ENCODE measurements around the gene MEIS2.

MEIS2 gene

DNA sequence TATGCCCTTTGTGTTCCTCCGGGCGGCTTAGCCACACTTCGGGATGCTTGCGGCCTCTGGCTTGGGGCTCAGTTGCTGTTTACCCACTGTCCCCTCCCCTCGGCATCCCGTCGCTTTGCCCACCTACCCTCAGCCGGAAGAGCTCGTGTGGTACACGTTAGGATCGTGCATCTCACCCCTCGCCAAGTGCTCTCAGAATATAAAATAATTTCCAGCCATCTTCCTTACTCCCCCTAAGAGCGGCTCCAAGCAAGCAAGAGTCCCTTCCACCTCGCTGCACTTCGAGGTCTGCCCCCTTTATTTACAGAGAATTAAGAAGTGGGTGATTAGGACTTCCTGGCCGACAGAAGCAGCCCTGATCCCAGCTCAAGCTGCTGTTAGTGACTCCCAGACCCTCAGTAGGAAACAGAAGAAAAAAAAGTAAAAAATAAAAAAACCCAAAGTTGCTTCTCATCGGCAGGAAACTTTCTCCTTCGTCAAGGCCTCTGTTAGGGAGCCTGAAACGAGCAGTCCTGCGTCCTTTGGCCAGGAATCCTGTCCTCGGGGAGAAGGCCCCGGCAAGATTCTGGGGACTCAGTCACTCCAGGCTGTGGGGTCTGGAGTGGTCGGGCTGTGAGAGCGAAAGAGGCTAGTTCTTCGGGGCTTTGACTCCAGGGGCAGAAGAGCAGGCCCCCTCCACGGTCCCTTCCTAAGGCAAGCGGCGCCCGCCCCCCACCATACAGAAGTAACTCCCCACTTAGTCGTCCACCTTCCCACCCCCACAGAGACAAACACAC is 3.0 kb downstream of the MEIS2 start:
- no peak for DNase-seq

DNA sequence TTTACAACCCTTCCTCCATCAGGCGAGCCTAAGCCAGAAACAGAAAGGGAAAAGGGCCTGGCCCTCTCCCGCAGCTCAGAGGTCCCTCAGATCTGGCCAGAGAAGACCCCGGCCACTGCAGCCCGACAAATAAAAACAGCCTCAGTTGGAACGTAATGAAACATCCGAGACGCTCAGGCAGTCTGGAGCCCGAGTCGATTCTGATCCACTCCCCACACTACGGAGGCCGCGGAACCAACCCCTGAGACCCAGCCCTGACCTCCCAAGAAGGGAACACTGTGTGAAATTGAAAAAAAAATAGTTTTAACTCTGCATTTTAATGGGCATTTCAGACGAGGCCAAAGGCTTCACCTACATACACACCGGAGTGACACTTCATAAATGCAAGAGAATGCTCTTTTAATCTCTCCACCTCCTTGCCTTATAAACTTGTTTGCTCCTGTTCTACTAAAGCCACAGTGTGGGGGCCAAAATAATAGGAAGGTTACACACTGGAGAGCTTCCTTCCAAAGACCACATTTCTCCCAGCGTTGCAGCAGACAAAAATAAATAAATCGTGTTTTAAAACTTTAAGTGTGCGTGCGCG is 3.7 kb downstream of the MEIS2 start:
- DNase-seq, result no peak

DNA sequence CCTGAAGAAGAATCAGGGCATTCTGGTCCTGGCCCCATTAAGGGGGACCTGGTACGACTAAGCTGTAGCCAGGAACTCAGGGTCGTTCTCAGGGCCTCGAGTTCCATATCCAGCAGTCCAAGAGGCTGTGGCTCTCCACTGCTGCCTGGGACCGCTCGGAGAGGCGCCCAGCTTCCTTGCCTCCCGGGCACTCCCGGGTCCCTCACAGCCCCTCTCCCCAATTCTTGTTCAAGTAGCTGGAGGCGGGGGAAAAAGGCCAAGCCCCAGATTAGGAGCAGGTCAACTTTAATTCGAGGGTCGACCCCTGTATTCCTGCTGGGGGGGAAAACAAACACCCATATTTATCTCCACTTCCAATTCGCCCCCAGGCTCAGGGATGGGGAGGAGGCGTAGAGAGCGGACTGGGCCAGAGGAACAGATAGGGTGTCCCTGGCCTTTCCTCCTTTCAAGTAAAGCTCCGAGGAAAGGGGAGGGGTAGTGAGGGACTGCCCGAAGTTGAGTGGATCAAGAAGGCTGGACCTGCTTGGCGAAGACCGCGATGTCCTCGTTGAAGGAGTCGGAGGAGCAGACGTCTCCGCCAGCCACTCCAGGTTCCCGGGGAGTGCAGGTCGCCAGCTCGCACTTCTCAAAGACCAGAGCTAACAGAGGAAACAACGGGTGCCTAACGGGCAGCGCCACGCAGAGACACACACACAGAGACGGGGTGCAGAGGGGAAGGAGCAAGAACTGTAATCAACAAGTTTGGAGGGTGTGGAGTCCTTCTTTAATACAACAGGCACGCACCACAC is 4.4 kb downstream of the MEIS2 start:
- no peak for DNase-seq

DNA sequence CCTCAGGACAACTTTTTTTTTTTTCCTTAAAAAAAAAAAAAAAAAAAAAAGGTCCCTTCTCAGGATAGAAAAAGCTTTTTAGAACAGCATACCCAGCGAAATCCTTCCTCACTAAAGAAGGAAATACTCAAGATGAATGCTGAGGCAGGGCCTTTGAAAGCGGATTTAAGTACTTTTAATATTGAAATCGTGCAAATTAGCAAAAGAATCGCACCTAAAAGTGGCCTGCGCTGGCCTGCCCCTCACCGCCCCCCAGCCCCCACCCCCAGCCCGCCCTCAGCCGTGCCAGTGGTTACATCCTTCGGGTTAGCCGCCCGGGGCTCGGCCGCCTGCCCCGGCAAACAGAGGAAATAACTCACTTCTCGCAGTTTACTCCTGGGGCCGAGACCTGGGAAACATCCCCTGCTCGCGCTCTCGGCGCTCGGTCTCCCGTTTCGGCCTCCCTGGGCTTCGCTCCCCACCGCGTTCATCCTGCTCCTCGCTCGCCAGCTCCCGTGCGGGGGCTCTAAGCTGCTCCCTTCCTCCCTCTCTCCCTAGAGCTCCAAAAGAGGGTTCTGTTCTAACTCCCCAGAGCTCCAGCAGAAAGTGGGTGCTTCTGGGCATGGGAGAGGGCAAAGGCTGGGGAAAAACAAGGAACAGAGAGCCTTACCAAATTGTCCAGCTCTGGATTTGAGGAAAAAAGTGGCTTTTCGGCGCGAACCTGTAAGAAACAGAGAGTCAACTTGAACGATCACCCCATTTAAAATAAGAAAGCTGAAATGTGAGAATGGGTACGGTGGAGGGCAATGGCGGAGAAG is 5.2 kb downstream of the MEIS2 start:
- DNase-seq, result no peak

DNA sequence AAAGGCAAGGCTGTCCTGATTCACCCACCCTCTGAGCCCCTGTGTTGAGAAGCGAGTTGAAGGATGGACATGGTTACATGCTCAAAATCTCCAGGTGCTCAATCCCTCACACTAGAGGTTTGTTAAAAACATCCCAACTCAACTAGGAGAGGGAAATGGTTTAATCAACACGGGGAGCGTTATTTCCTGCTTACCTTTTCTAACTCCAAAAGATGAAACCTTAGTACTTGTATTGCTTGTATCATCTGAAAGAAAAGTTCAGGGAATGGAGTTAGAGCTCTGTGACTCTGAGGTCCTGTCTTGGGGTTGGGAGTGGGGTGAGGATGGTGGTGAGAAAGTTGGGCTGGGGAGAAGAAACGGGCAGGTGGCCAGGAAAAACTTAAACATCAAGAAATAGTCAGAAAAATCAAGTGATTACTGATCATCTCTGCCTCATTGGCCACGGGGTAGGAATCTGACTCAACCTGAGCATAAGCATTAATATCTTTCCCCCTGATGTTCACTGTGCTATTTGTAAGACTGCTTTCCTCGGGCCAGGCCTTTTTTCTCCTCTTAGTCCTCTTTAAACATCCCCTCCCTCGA is 5.9 kb downstream of the MEIS2 start:
- DNase-seq, result no peak

DNA sequence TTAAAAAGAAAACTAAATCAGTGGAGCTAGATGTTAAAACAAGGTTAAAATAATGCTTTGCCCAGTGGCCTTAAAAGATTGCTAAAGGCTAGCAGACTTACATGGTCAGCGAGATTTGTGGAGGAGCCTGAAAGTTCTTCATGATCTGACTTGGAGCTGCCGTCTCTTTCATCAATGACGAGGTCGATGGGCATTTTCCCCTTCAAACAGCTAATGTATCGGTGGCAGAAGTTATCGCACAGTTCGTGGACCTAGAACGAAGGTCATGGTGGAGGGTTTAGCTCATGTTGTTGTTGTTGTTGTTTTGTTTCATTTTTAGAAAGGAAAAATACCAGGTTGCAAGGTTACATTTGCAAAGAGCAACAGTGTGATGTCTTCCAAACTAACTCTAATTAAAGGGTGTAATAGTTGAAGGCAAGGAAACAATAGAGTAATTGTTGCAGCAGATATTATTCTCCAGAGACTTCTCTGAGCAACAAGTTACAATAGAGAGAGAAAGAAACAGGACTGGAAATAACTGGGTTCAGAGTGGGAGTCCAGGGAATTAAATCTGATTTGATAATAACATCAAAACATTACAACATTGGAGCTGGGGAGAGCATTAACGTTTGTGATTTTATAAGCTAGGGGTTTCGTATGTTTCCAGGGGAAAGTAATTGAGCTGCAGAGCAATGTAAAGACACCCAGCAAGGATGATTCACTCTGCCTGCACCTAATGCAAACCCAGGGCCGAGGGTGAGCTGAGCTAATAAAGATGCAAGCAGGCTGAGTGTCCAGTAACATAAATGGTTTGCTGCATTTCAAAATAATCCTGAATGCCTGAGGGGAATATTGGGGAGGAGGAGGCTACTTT is 6.6 kb downstream of the MEIS2 start:
- DNase-seq, result no peak

DNA sequence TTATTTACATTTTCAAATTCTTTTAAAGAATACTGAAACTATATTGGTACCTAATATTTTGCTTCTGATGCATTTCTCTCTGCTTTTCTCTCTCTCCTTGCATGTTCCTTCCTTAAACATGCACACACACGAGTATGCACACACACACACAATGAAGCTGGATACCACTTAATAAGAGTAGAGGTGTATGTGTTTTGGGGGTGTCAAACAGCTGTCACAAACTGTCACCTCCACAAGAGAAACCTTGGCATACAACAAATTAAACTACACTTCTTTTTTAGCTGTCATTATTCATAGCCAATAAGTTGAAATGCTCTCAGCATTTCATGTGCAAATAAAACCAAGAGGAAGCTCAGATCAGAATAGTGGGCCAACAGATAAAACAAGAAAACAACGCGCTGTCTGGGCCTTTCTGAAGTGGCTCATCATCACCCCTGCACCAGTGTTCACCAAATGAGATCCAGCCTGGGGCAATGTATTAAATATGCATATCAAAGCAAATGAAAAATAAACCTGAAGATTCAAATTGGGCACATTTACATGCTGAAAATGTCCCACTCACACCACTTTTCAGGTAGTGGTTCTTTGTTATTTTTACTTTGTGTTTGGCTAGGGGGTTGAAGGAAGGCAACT is 9.7 kb downstream of the MEIS2 start:
- no peak for DNase-seq

DNA sequence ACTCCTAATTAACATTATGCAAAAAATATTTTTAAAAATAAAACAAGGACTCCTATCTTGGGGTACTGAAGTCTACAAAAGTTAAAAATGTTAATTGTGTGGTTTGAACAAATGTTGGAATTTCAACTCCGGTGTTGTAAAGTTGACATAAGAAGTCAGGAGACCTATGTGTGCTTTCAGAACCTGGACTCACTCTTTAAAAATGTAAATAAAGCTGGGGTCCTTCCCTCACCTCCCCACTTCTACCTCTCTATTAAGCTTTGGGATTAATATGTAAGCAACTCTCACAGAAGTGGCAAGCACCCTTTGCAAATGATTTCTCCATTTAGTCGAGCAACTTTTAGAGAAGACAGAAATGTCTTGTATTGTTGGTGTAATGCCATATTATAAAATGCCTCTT is 11.9 kb downstream of the MEIS2 start:
- no peak for DNase-seq

DNA sequence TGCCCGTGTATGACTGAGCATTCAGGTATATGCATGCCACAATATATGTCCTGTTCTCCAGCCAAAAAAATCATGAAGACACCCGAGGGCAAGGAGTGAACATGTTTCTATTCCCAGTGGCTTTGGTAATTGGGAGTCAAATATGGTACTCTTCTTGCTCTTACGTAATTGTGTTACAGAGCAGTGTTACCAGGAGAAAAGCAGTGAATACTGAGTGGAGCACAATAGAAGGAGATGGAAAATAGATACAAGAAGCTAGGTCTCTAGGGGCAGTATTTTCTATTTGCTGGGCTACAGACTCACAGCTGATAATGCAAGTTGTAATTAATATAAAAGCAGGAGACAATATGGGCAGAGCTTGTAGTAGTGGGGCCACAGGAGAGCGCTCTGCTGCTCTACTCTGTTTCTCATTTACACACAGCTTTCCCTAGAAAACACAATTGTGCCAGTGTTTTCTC is 13.2 kb downstream of the MEIS2 start:
- no peak for DNase-seq

DNA sequence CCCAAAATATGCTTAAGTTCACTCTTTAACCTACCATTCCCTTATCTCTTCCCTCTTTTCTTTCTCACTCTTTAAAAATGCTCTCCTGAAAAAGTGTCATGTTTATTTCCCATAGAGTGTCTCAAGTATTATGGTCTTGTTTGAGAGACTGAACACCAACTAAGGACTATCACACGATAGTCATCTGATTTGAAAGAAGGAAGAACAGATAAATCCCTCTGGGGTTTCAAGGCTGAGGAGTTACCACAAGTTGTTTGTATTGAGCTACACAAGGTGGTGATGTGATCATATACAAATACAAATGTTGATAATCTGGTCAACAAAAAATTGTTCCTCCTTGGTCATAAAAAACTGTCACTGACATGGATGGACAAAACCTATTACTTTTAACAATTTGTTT is 13.8 kb downstream of the MEIS2 start:
- no peak for DNase-seq

DNA sequence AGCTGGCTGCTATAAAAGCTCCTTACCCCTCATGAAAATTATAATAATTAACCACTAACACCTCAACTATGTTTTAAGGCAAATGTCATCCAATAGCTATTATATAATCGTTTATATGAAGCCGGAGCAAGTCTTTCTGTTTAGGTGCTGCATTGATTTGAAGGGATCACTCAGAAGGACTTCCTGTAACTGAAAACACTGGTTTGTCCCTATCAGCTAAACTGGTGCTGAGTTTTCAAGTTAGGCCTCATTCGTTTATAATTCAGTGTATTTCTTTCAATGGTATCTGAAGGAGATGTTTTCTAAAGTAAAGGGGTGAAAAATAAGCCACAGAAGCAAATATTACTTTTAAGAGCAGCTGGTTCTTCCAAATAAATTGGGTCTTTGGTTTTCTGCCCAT is 14.2 kb downstream of the MEIS2 start:
- no peak for DNase-seq

DNA sequence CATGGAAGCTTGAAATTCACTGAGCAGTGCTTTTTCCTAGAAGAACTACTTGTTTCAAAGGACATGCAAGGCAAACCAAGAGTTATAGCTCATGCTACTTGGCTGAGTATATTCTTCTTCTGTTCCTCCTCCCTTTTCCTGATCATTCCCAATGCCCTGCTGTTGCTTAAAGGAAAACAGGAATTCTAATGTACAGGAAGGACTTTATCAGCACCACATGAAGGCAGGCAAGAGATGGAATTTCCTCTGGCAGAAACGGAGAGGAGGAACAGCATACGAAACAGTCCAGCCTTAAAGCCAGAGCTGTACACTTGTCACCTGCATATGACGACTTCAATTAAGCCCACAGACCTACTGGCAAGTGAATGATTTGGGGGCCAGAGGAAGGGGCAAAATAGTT is 15.7 kb downstream of the MEIS2 start:
- no peak for DNase-seq

DNA sequence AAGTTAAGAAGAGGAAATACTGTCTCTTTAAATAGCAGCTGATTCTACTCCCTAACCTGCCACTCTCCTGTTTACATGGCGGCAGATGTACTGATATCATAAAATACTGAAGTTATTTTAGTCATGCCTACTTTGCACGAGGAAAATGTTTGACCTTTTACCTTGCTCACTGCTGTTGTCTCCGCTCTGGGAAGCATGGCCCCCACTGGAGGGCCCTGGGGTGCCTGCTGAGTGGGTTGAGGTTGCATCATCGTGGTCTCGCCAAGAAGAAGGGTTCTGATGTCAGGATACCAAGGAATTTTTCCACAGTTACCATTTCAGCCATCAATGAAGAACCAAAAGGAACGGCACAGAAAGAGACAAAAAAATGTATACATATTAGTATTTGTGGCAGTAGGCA is 16.7 kb downstream of the MEIS2 start:
- no peak for DNase-seq

DNA sequence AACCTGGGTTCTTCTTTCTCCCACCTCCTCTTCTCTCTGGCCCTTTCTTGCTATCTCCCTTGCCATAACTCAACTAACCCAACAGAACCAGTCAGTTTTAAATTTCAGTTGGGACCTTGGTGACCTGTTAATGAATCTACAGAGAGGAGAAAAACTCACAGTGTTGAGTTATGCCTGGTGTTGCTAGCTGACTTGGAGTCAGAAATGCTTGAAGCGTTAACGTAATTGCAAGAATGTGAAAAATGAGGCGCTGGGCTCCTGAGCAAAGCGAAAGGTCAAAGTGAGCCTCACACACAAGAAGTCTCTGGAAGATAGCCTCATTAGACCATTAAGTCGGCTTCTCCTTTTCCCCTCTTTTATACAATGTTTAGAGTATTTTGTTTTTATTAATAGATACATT is 18.4 kb downstream of the MEIS2 start:
- DNase-seq, result no peak

DNA sequence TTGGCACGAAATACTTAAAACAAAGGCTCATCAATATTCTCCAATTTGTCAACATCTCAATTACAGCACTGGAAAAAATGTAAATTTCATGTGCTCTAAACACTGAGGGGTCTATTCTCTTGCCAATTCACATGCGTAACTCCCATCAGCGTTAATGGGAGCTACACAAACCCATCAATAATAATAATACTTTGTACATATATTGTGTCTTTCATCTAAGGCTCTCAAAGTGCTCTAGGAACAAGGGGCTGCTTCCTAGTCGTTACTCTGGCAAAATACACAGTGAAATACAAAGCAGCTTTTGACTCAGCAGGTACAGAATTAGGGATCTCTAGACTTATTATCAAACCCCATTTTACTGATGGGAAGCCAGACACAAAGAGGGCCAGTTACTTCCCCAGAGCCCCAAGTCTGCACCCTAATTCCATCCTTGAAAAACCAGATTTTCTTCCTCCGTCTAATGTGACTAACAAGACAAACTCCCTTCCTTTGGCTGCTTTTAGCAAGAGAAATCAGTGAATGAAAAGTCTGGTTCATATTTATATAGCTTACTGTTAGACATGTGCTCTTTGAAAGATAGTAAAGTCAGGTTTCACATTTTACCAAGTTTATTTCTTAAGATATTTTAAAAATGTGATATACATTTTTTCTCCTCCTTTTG is 20.0 kb downstream of the MEIS2 start:
- DNase-seq, result no peak

DNA sequence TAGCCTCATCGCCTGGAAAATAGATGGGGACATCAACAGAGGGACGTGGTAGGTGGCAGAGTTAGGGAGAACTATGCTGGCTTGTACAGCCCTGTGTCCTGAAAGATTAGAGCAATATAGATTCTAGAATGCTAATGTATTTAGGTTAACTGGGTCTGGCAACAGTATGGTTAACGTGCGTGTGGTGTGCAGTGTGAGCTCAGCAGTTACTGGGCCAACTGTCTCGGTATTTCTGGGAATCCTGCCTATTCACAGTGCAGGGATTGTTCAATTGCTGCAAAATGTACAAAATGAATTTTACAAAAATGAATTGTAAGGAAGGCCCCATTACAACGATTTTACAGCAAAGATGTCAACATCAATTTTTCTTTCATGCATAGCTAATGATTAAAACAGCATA is 20.6 kb downstream of the MEIS2 start:
- DNase-seq, result no peak

DNA sequence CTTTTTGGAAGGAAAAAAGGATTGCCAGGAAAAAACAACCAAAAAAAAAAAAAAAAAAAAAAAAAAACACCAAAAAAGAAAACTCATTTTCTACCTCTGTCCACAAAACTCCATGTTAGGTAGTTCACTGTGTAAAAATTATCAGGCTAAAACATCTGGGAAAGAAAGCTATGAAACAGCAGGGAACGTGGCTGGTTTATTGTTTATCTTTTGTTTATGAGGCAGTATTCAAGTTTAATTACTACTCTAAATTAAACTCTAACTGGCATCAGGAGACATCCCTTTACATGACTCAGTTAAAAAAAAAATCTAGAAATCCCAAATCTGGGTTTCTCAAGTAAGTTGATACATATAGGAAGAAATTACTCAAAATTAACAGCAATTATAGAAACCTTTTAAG is 21.8 kb downstream of the MEIS2 start:
- no peak for DNase-seq

DNA sequence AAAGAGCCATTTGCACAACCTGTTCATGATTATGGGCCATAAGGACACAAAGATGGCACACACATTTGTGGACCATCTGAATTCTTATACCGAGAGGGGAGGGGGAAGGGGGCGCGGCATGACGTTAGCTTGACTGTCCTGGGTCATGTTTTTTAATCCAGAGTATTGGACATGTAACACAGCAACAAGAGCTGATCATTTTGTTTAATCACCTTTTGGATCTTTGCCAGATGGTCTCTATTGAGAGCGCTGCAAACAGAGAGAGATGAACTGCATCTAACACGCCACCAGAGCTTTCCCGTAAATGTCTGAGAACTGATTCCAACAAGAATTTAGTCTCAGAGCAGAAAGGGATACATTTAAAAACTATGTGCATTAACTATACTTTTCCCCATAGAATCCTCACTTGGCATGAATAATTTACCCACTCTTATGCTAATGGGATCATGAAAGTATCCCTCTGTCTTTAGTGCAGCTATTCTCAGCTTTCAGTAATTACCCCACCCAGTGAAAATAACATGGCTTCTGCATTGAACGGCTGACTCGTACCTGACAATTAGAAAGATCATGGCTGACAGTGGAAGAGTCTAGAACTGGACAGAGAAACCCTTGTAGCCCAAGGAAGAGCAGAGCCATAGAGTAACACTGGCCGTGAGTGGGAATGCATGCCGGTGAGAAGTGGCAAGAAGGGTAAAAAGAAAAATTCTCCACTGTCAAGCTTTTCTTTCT is 22.6 kb downstream of the MEIS2 start:
- no peak for DNase-seq

DNA sequence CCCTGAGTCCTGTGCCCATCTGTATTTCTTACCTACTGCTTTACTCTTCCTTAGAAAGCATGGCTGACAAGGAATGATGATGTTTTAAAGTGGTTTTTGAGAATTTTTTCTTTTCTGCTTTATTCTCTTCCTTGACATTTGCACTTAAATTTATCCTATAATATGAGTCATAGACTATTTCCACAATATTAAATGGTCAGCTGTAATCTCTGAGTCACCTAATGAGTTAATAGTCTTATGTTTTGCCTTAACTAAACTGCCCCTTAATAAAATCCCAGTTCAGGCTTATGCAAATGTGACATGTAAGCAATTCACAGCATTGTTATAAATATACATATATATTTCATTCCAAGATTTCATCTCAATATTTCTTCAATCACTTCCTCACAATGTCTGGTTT is 23.8 kb downstream of the MEIS2 start:
- no peak for DNase-seq

DNA sequence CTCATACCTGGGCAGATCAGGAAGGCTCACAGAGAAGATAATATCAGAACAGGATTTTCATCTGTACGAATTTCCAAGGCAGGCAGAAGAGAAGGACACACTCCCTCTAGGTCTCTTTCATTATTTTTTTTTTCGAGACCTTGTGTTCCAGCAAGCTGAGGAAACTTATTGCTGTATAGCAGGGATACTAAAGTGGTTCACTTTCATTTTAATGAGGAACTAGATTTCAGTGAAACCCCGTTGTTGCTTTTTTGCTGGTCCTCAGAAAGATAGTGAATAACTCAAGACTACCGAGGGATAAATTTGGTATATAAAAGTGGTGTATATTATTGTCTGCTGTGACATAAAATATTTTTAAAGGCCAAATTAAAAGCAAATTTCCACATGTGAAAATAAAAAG is 24.6 kb downstream of the MEIS2 start:
- DNase-seq, result no peak
